Gastrocnemius medialis (tissue), 4 donors: ENCODE results near the gene COX14. TPM values are rescaled to one million over a fixed set of nuclear protein-coding genes. Genes with fewer than 3 reads are reported as not detected.
"Not testable (repeated sequence)": the region's sequence is repeated elsewhere in the genome, so short reads cannot be mapped to it uniquely, and the experiment has no call there.

ENCODE experiments used
- ATAC-seq, 2 donors: fragments of 150-250 bp; one replicate each; pipeline ENCODE4 v1.9.1; 2016
- DNase-seq, 2 donors: peaks; one replicate each; pipeline ENCODE4 v3.0.0-alpha.2; 2019
- H3K27ac ChIP-seq, 4 donors: fragments of 200-600 bp; sonication (generic); 1 replicate in 1 of 4; 2 replicates in 3 of 4; pipeline ENCODE4 v1.5.1; 2016 to 2018; ENCODE audit warnings: mild to moderate bottlenecking in 2 of 4, moderate library complexity in 1 of 4
- H3K27me3 ChIP-seq, 3 donors: fragments of 200-600 bp; sonication (generic) in 2 of 3; 1 replicate in 1 of 3; 2 replicates in 2 of 3; pipeline versions ENCODE4 v1.5.1 to v1.6.0; 2016 to 2019; ENCODE audit warnings: mild to moderate bottlenecking in 1 of 3, moderate library complexity in 1 of 3
- H3K36me3 ChIP-seq, 2 donors: fragments of 200-600 bp; sonication (generic) in 1 of 2; one replicate each; pipeline ENCODE4 v1.5.1; 2017 to 2018
- H3K4me1 ChIP-seq, 2 donors: fragments of 200-600 bp; sonication (generic) in 1 of 2; one replicate each; pipeline ENCODE4 v1.5.1; 2016 to 2017; ENCODE audit warnings: mild to moderate bottlenecking in 2 of 2
- H3K4me3 ChIP-seq, 4 donors: fragments of 200-600 bp; sonication (generic) in 3 of 4; 1 replicate in 1 of 4; 2 replicates in 3 of 4; pipeline ENCODE4 v1.5.1; 2016 to 2019; ENCODE audit warnings: mild to moderate bottlenecking in 2 of 4
- H3K9me3 ChIP-seq, 3 donors: fragments of 200-600 bp; sonication (generic) in 2 of 3; 1 replicate in 1 of 3; 2 replicates in 2 of 3; pipeline ENCODE4 v1.5.1; 2016 to 2019
- CTCF ChIP-seq, 5 experiments: fragments of 450-650 bp in 3 of 5; fragments of 200-600 bp in 2 of 5; sonication (generic) in 2 of 5; IDR thresholded peaks in 4 of 5; conservative IDR thresholded peaks in 1 of 5; 1 replicate in 4 of 5; 2 replicates in 1 of 5; pipeline ENCODE4 v1.5.1; 2016 to 2019; ENCODE audit warnings: antibody characterized with exemption in 5 of 5, mild to moderate bottlenecking in 3 of 5, moderate library complexity in 3 of 5
- POLR2A ChIP-seq, 2 donors: fragments of 450-650 bp; IDR thresholded peaks; one replicate each; pipeline ENCODE4 v1.6.1; 2017; ENCODE audit warnings: antibody characterized with exemption in 2 of 2, mild to moderate bottlenecking in 2 of 2, moderate library complexity in 2 of 2
- in situ Hi-C, 4 donors: fragments of 200-750 bp; cut with MboI; loops; one replicate each; pipeline versions ENCODE4 v1.15.0 to v1.8.0; 2017; ENCODE audit warnings: low sequenced_read_pairs in 4 of 4
- intact Hi-C: fragments of 100-400 bp; cut with DNase I; formaldehyde crosslinking; loops from one replicate; pipeline ENCODE4 v1.15.1; 2023; ENCODE audit warnings: low total_unique reads
- total RNA-seq, 4 donors: library from RNA; depleted of rRNA; stranded (reverse); fragments of >200 nt; gene quantifications; one replicate each; pipeline versions ENCODE4 v1.1.0 to v1.2.3, GENCODE V29; 2016

COX14 gene
- total RNA-seq, 4 donors from 2014 or later, result 98.8 to 137 (median 106) TPM

GRCh38 chr12:50142993-50143392, 31.0 kb downstream of the COX14 start:
- H3K4me1 ChIP-seq, result no peaks in the 10 kb centered on the region
- DNase-seq (no peak), ATAC-seq (no peak)
- TF ChIP-seq POLR2A (IDR thresholded peaks at IDR 0.05) (no peak), CTCF (IDR thresholded peaks at IDR 0.05 in 4 of 5, conservative IDR thresholded peaks at IDR 0.05 in 1 of 5) (no peak)
- intact Hi-C loops, result no loop called here
- H3K27ac ChIP-seq, result no peak overlapping the region
- no peak overlapping the region for H3K4me3 ChIP-seq
- peaks cover 0 to 25% of the 10 kb centered on the region in 2 donors for H3K36me3 ChIP-seq
- no peaks in the 10 kb centered on the region for H3K27me3 ChIP-seq
- in situ Hi-C loops, result no loop called here
- H3K9me3 ChIP-seq, result no peaks in the 10 kb centered on the region

- Histone ChIP-seq H3K9me3 (no peaks in the 10 kb centered on the region), H3K27ac (no peak overlapping the region), H3K27me3 (no peaks in the 10 kb centered on the region), H3K36me3 (peaks cover 0 to 18% of the 10 kb centered on the region in 2 donors), H3K4me3 (no peak overlapping the region), H3K4me1 (peaks cover 5 to 6% of the 10 kb centered on the region in 2 donors)
- DNase-seq, result no peak
- no peak for TF ChIP-seq POLR2A (IDR thresholded peaks at IDR 0.05)
- no peak for TF ChIP-seq CTCF (IDR thresholded peaks at IDR 0.05 in 4 of 5, conservative IDR thresholded peaks at IDR 0.05 in 1 of 5)
- in situ Hi-C loops, result no loop called here
- intact Hi-C loops, result no loop called here
- ATAC-seq, result no peak
Observed at GRCh38 chr12:50145439-50145838, 33.4 kb downstream of the COX14 start.

GRCh38 chr12:50147281-50147680, 35.2 kb downstream of the COX14 start:
- peaks cover 0 to 6% of the 10 kb centered on the region in 2 donors for H3K36me3 ChIP-seq
- no peak overlapping the region for H3K27ac ChIP-seq
- TF ChIP-seq POLR2A (IDR thresholded peaks at IDR 0.05) (no peak), CTCF (IDR thresholded peaks at IDR 0.05 in 4 of 5, conservative IDR thresholded peaks at IDR 0.05 in 1 of 5) (no peak)
- in situ Hi-C loops (no loop called here), intact Hi-C loops (no loop called here)
- no peaks in the 10 kb centered on the region for H3K9me3 ChIP-seq
- H3K4me1 ChIP-seq, result peaks cover 5 to 6% of the 10 kb centered on the region in 2 donors
- DNase-seq, result no peak
- no peak for ATAC-seq
- no peaks in the 10 kb centered on the region for H3K27me3 ChIP-seq
- no peak overlapping the region for H3K4me3 ChIP-seq

DNA sequence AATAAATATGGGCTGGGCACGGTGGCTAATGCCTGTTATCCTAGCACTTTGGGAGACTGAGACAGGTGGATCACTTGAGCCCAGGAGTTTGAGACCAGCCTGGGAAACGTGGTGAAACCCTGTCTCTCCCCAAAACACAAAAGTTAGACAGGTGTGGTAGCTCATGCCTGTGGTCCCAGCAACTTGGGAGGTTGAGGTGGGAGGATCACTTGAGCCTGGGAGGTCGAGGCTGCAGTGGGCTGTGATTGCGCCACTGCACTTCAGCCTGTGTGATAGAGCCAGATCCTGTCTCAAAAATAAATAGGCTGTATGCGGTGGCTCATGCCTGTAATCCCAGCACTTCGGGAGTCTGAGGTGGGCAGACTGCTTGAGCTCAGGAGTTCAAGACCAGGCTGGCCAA, 36.0 kb downstream of the COX14 start:
- in situ Hi-C loops, DNase-seq, ATAC-seq, H3K27ac ChIP-seq, H3K9me3 ChIP-seq, intact Hi-C loops, H3K36me3 ChIP-seq, H3K27me3 ChIP-seq, H3K4me3 ChIP-seq, H3K4me1 ChIP-seq: not testable (repeated sequence)

DNA sequence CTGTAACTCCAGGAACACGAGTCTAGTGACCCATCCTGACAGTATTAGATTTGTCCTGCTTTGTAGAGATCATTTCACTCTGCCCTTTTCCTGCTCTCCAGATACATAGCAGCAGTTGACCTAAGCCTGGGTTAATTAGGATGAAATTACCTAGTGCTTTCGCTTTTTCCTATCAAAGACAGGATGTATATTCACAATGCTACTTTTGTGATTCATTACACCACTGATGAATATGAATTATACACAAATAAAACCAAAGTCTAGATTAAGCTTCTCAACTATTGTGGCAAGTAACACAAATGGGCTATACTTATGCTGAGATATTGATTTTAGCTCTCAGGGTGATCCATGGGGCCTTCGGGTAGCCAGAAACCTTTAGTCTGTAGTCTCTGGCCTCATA, 37.3 kb downstream of the COX14 start:
- Histone ChIP-seq H3K27me3 (no peaks in the 10 kb centered on the region), H3K4me3 (no peak overlapping the region), H3K4me1 (peaks cover 5 to 6% of the 10 kb centered on the region in 2 donors), H3K27ac (no peak overlapping the region), H3K9me3 (no peaks in the 10 kb centered on the region), H3K36me3 (no peaks in the 10 kb centered on the region)
- no peak for TF ChIP-seq CTCF (IDR thresholded peaks at IDR 0.05 in 4 of 5, conservative IDR thresholded peaks at IDR 0.05 in 1 of 5)
- in situ Hi-C loops, result no loop called here
- ATAC-seq, result no peak
- intact Hi-C loops, result no loop called here
- DNase-seq, result no peak
